Endothelial cell of umbilical vein (primary cell): ENCODE measurements around the gene EXOC3. TPM values are rescaled to one million over a fixed set of nuclear protein-coding genes. Genes with fewer than 3 reads are reported as not detected.

Experiments used
- BruUV-seq: library from RNA; stranded (reverse); fragments of 400-500 nt; replicated peaks from 2 replicates; lab custom pipeline; 2021; lab: Mats Ljungman, UMichigan
- CTCF ChIA-PET: fragments of 300-600, 350-600 bp; sonication (Branson Sonifier 250); formaldehyde crosslinking; loops from one replicate; lab custom pipeline; 2021; ENCODE audit warnings: antibody characterized with exemption, inconsistent platforms; lab: Charles Lee
- POLR2A ChIA-PET: fragments of 300-600, 350-600 bp; sonication (Branson Sonifier 250); formaldehyde crosslinking; loops from one replicate; lab custom pipeline; 2021; ENCODE audit warnings: antibody characterized with exemption, inconsistent platforms; lab: Charles Lee
- DNase-seq: peaks from one replicate; pipeline ENCODE4 v3.0.0-alpha.2; 2011; ENCODE audit warnings: low read depth, low spot score
- FAIRE-seq: peaks from 2 replicates; lab custom pipeline; 2011; peaks lifted over from hg19 to GRCh38; lab: Jason Lieb, UNC
- H2AFZ ChIP-seq: 2 replicates; pipeline ENCODE4 v1.6.0; 2012; ENCODE audit warnings: low read depth, low read length, control low read depth, inconsistent platforms
- H3K27ac ChIP-seq: 2 replicates; pipeline ENCODE4 v1.5.1; 2011; ENCODE audit warnings: low read depth, mild to moderate bottlenecking, control low read depth, low read length, moderate library complexity; ENCODE audit not compliant: insufficient read depth
- H3K27me3 ChIP-seq, 2 experiments: 2 replicates each; pipeline versions ENCODE4 v1.6.0 to v1.6.1; 2011; ENCODE audit warnings: low read length in 2 of 2, mixed read lengths in 1 of 2; ENCODE audit not compliant: control insufficient read depth in 2 of 2, insufficient read depth in 2 of 2
- H3K36me3 ChIP-seq, 2 experiments: 2 replicates in 1 of 2; 3 replicates in 1 of 2; pipeline ENCODE4 v1.5.1; 2011; ENCODE audit warnings: low read length in 2 of 2, mild to moderate bottlenecking in 1 of 2, moderate library complexity in 1 of 2; ENCODE audit not compliant: control insufficient read depth in 2 of 2, insufficient read depth in 2 of 2; ENCODE audit errors: extremely low read depth in 1 of 2
- H3K4me1 ChIP-seq: 3 replicates; pipeline ENCODE4 v1.5.1; 2011; ENCODE audit warnings: mild to moderate bottlenecking, low read length; ENCODE audit not compliant: control insufficient read depth, insufficient read depth; ENCODE audit errors: extremely low read depth
- H3K4me2 ChIP-seq: 2 replicates; pipeline ENCODE4 v1.6.1; 2011; ENCODE audit warnings: low read length, control low read depth, mixed read lengths; ENCODE audit not compliant: insufficient read depth
- H3K4me3 ChIP-seq, 3 experiments: fragments of 200-600 bp in 1 of 3; sonication (generic), shearing (Covaris generic) in 1 of 3; replicated peaks in 1 of 3; 2 replicates each; pipeline ENCODE4 v1.5.1; 2011 to 2016; ENCODE audit warnings: control low read depth in 3 of 3, low read length in 3 of 3, mild to moderate bottlenecking in 2 of 3, inconsistent platforms in 1 of 3, low read depth in 1 of 3, moderate library complexity in 1 of 3; ENCODE audit not compliant: insufficient read depth in 1 of 3
- H3K79me2 ChIP-seq: 2 replicates; pipeline ENCODE4 v1.6.0; 2012; ENCODE audit warnings: low read length, inconsistent platforms; ENCODE audit not compliant: control insufficient read depth, insufficient read depth
- H3K9ac ChIP-seq: replicated peaks from 2 replicates; pipeline ENCODE3; 2011; ENCODE audit warnings: low read length, control low read depth; ENCODE audit not compliant: insufficient read depth; ENCODE audit errors: extremely low read depth
- H3K9me1 ChIP-seq: replicated peaks from 3 replicates; pipeline ENCODE4 v1.6.0; 2011; ENCODE audit warnings: mild to moderate bottlenecking, low read length; ENCODE audit not compliant: control insufficient read depth, insufficient read depth; ENCODE audit errors: extremely low read depth
- H3K9me3 ChIP-seq: replicated peaks from 2 replicates; pipeline ENCODE4 v1.5.1; 2012; ENCODE audit warnings: low read length, inconsistent platforms; ENCODE audit not compliant: control insufficient read depth, insufficient read depth
- H4K20me1 ChIP-seq: replicated peaks from 2 replicates; pipeline ENCODE3; 2011; ENCODE audit warnings: mild to moderate bottlenecking, low read length; ENCODE audit not compliant: control insufficient read depth, insufficient read depth; ENCODE audit errors: extremely low read depth
- CTCF ChIP-seq, 2 donors: IDR thresholded peaks; 1 replicate in 1 of 2; 2 replicates in 1 of 2; pipeline ENCODE4 v1.5.1; 2011; ENCODE audit warnings: low read length in 2 of 2, mild to moderate bottlenecking in 2 of 2, moderate library complexity in 2 of 2, control low read depth in 1 of 2, inconsistent platforms in 1 of 2, low read depth in 1 of 2; ENCODE audit not compliant: insufficient read depth in 1 of 2; ENCODE audit errors: extremely low read depth in 1 of 2
- EZH2 ChIP-seq: IDR thresholded peaks from 2 replicates; pipeline ENCODE4 v1.6.1; 2012; ENCODE audit warnings: borderline replicate concordance, low read depth, mild to moderate bottlenecking, moderate library complexity, low read length, inconsistent platforms; ENCODE audit not compliant: severe bottlenecking
- FOS ChIP-seq: IDR thresholded peaks from 2 replicates; pipeline ENCODE4 v1.6.1; 2011; ENCODE audit warnings: mild to moderate bottlenecking, low read length, moderate library complexity, borderline replicate concordance; ENCODE audit not compliant: insufficient read depth
- GATA2 ChIP-seq: IDR thresholded peaks from 2 replicates; pipeline ENCODE4 v1.7.0; 2011; ENCODE audit warnings: low read depth, mild to moderate bottlenecking, moderate library complexity, mixed read lengths, low read length; ENCODE audit not compliant: insufficient read length, insufficient read depth
- JUN ChIP-seq: IDR thresholded peaks from 2 replicates; pipeline ENCODE4 v1.6.1; 2011; ENCODE audit warnings: borderline replicate concordance, low read depth; ENCODE audit not compliant: insufficient read length, insufficient read depth
- MYC ChIP-seq: IDR thresholded peaks from one replicate; pipeline ENCODE4 v1.6.1; 2011; ENCODE audit warnings: mild to moderate bottlenecking, low read depth, low read length
- POLR2A ChIP-seq: IDR thresholded peaks from 2 replicates; pipeline ENCODE4 v1.6.1; 2012; ENCODE audit warnings: low read depth, mild to moderate bottlenecking, control low read depth, low read length
- POLR2AphosphoS5 ChIP-seq: IDR thresholded peaks from 2 replicates; pipeline ENCODE4 v1.6.1; 2012; ENCODE audit warnings: low read depth, mild to moderate bottlenecking, control low read depth, low read length, moderate library complexity; ENCODE audit not compliant: insufficient read depth
- dilution Hi-C: fragments of 300-500 bp; cut with MboI; formaldehyde crosslinking; loops from one replicate; pipeline ENCODE4 v1.15.0; 2019; ENCODE audit warnings: low sequenced_read_pairs; ENCODE audit not compliant: extremely low pct_ligation_motif_present
- intact Hi-C: fragments of 100-400 bp; cut with micrococcal nuclease; formaldehyde crosslinking; loops from one replicate; pipeline ENCODE4 v1.10.0; 2022
- polyA plus RNA-seq, 4 experiments: library from polyadenylated mRNA; depleted of rRNA in 3 of 4; stranded (reverse) in 3 of 4; unstranded in 1 of 4; fragments of >200 nt; gene quantifications; 2 replicates each; pipeline versions ENCODE4 v1.2.1 to v1.2.3, GENCODE V29; 2011 to 2012; ENCODE audit warnings: missing spikeins in 1 of 4
- total RNA-seq: library from RNA; stranded (reverse); gene quantifications from 2 replicates; pipeline ENCODE4 v1.2.3, GENCODE V29; 2021

EXOC3 gene
- total and polyA plus RNA-seq, 2 donors (not counting 3 experiments of a cell fraction or from before 2014, with no cell fraction given): 26.4 to 52.9 TPM

- CTCF ChIA-PET: no interaction called here
- dilution Hi-C loops: no loop called here
- no peak overlapping the region for H3K9ac ChIP-seq
- no peaks in the 10 kb centered on the region for H4K20me1 ChIP-seq
- POLR2A ChIA-PET: no interaction called here
- TF ChIP-seq JUN: no peak
- TF ChIP-seq FOS: no peak
- no peak for TF ChIP-seq POLR2AphosphoS5
- no peak for TF ChIP-seq MYC
- TF ChIP-seq CTCF (IDR thresholded peaks at IDR 0.05; ENCODE audit: extremely low read depth in 1 of 2, insufficient read depth in 1 of 2, low read depth in 1 of 2, low read length in 2 of 2): no peak
- no peak for TF ChIP-seq GATA2
- no peak for TF ChIP-seq POLR2A
- no peak for TF ChIP-seq EZH2
- H3K9me3 ChIP-seq: no peaks in the 10 kb centered on the region
- no peak overlapping the region for H2AFZ ChIP-seq
- H3K27ac ChIP-seq: no peak overlapping the region
- intact Hi-C loops: no loop called here
- H3K79me2 ChIP-seq: no peaks in the 10 kb centered on the region
- FAIRE-seq: no peak
- H3K4me1 ChIP-seq: no peaks in the 10 kb centered on the region
- H3K4me2 ChIP-seq: no peak overlapping the region
- H3K4me3 ChIP-seq: no peak overlapping the region
- BruUV-seq: no TSS peak
- no peaks in the 10 kb centered on the region for H3K36me3 ChIP-seq
- no peaks in the 10 kb centered on the region for H3K9me1 ChIP-seq
- DNase-seq: no peak
- H3K27me3 ChIP-seq: peaks cover 5 to 10% of the 10 kb centered on the region in 2 experiments
Measured at GRCh38 chr5:478369-478981, 35.5 kb downstream of the EXOC3 start.
